Ovary (tissue), 3 donors: ENCODE results near the gene MPRIP.

Experiments used
- CTCF ChIP-seq, 3 donors: fragments of 450-650 bp in 2 of 3; fragments of 200-600 bp in 1 of 3; IDR thresholded peaks; one replicate each; pipeline versions ENCODE4 v1.5.1 to v1.8.0; 2016 to 2022; ENCODE audit warnings: antibody characterized with exemption in 3 of 3, mild to moderate bottlenecking in 1 of 3
- EP300 ChIP-seq: sonication (generic); formaldehyde crosslinking; IDR thresholded peaks from one replicate; pipeline ENCODE4 v1.6.1; 2017; ENCODE audit warnings: antibody characterized with exemption
- POLR2A ChIP-seq: fragments of 450-650 bp; IDR thresholded peaks from one replicate; pipeline ENCODE4 v1.6.1; 2017; ENCODE audit warnings: antibody characterized with exemption, mild to moderate bottlenecking, moderate library complexity
- donor health status: DM: no; HTN: no; CAD: no.

- TF ChIP-seq CTCF (IDR thresholded peaks at IDR 0.05) (no peak), POLR2A (no peak), EP300 (no peak)
Measured at GRCh38 chr17:17225901-17226300, 183.6 kb downstream of the MPRIP start.
